ENCODE measurements around the gene PLXND1.

Gene PLXND1

DNA sequence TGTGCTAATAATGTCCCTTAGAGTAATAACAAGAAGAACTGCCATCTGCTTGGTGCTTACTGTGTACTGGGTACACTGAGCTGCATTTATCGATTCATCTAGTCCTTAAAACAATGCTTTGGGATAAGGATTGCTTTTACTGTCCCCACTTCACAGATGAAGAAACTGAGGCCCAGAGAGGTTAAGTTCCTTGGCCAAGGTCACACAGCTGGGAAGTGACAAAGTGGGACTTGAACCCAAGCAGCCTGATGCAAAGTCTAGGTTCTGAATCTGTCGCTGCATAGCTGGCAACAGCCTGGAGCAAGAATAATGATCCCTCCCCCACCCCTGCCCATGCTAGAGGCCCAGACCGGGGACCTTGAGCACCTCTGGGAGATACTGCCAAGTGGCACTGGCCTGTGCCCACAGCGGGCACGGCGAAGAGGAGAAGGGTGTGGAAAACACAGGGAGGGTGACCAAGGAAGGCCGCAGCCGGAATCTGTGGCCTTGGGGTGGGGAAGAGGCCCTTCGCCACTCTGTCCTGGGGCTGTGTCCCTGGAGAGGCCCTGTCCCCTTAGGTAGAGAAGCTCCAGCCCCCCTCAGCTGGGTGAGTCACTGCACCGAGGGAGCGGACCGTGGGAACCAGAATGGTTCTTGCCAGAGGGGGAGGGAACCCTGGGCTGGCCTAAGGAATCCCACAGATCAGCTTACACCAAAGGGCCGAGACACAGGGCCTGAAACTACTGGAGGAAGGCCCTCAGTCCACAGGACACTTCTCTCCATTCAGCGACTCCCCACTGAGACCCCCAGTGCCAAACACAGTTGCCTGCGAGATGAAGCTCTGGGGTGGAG lies 3.5 kb downstream of the PLXND1 start:
- Mint-ChIP-seq H3K4me1 (ENCODE audit: low read depth) (peaks cover 3% of the 10 kb centered on the region), H3K9me3 (ENCODE audit: low read depth) (no peaks in the 10 kb centered on the region), H3K27me3 (peaks cover 13% of the 10 kb centered on the region), H3K36me3 (no peaks in the 10 kb centered on the region), H3K27ac (no peak overlapping the region), H3K4me3 (no peak overlapping the region)

DNA sequence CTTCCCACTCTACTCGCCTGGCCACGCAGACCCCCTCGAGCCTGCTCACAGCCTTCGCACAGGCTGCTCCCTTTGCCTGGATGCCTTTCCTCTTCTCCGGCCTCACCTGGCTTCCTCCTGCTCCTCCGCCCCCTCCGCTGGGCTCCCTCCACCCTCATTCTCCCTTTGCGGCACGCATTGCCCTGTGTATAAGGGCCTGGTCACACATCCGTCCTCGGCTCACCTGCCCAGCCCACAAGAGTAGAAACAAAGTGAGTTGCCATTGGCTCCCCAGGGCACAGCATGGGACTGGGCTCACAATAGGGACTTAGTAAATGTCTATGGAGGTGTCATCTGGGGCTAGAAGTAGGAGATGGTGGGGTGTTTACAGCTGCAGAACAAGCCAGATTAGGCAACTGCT lies 4.2 kb downstream of the PLXND1 start:
- no peaks in the 10 kb centered on the region for H3K36me3 Mint-ChIP-seq
- peak overlapping the region; percentile 64 for H3K27ac Mint-ChIP-seq
- no peaks in the 10 kb centered on the region for H3K9me3 Mint-ChIP-seq (ENCODE audit: low read depth)
- peaks cover 3% of the 10 kb centered on the region for H3K4me1 Mint-ChIP-seq (ENCODE audit: low read depth)
- H3K27me3 Mint-ChIP-seq: peaks cover 13% of the 10 kb centered on the region
- no peak overlapping the region for H3K4me3 Mint-ChIP-seq

DNA sequence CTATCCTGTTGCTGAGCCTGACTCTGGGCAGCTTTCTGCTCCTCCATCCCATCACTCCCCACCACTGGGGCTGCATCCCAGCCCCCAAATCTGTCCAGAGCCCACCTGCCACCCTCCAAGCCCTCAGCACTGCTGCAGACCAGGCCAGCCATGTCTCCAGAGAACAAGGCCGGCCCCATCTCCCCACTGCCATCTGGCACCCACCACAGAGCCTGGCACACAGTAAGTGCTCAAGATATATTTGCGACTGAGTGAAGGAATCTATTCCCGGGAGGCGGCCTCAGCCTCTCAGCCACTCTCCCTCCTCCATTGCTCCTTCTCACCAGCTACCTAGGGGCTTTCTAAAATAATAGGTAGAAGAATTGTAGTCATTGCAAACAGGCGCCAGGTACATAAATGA lies 4.8 kb downstream of the PLXND1 start:
- no peaks in the 10 kb centered on the region for H3K9me3 Mint-ChIP-seq (ENCODE audit: low read depth)
- H3K27ac Mint-ChIP-seq: no peak overlapping the region
- H3K36me3 Mint-ChIP-seq: no peaks in the 10 kb centered on the region
- peaks cover 3% of the 10 kb centered on the region for H3K4me1 Mint-ChIP-seq (ENCODE audit: low read depth)
- H3K4me3 Mint-ChIP-seq: no peak overlapping the region
- H3K27me3 Mint-ChIP-seq: peaks cover 13% of the 10 kb centered on the region

DNA sequence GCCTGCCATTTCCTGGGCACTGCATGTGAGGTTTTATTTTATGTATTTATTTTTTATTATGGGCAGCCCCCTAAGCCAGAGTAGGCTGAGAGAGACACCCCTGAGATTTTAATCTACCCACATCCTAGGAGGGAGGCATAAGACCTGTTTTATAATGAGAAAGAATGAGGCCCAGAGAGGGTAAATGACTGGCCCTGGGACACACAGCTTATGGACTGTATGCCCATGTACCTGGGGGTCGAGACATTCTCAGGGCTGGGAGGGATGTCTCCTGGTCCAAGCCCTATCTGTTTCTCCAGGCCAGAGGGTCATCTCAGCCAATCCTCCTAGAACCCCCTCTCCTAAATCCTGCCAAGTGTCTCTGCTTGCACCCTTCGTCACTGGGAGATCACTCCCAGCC lies 6.1 kb downstream of the PLXND1 start:
- Mint-ChIP-seq H3K4me1 (ENCODE audit: low read depth) (no peaks in the 10 kb centered on the region), H3K27ac (no peak overlapping the region)

DNA sequence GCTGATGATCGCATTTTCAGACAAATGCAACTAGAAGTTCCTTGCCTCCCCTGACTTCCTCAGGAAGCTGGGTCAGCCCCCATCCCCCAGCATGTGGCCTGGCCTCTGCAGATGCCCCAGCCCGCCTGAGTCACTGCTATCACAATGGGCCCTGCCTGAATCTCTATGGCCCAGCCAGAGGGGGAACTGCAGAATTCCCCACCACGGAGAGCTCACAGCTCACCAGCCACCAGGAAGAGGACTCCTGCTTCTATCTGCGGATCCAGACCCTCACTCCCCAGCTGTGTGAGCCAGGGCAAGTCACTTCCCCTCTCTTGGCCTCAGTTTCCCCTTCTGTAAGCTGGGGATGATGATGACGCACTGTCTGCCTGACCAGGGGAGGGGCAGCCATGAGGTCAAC lies 6.9 kb downstream of the PLXND1 start:
- Mint-ChIP-seq H3K36me3 (no peaks in the 10 kb centered on the region), H3K27me3 (peaks cover 9% of the 10 kb centered on the region), H3K4me3 (no peak overlapping the region), H3K27ac (no peak overlapping the region), H3K9me3 (ENCODE audit: low read depth) (no peaks in the 10 kb centered on the region), H3K4me1 (ENCODE audit: low read depth) (peaks cover 3% of the 10 kb centered on the region)

More for the DNA sequence above, 6.1 kb downstream of the PLXND1 start:
- H3K36me3 Mint-ChIP-seq: no peaks in the 10 kb centered on the region
- no peak overlapping the region for H3K4me3 Mint-ChIP-seq
- peaks cover 10% of the 10 kb centered on the region for H3K27me3 Mint-ChIP-seq
- no peaks in the 10 kb centered on the region for H3K9me3 Mint-ChIP-seq (ENCODE audit: low read depth)

DNA sequence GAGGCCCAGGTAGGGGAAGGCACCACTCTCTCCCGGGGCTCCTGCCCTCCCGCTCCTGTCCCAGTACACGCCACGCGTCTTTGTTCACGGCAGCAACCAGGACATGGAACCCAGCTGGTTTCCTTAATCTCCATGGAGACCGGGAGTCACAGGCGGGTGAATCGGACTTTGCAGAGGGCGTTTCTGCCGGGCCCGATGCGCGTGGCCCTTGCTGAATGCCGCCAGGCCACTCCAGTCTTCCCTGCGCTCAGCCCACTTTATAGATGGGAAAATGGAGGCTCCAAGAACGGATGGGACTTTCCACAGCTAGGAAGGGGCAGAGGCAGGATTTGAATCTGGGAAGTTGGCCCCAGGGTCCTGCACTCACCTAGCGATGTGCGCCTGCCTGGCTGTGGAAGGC lies 7.4 kb downstream of the PLXND1 start:
- Mint-ChIP-seq H3K9me3 (ENCODE audit: low read depth) (no peaks in the 10 kb centered on the region), H3K4me3 (no peak overlapping the region), H3K27me3 (peaks cover 5% of the 10 kb centered on the region), H3K36me3 (no peaks in the 10 kb centered on the region), H3K4me1 (ENCODE audit: low read depth) (peaks cover 7% of the 10 kb centered on the region), H3K27ac (no peak overlapping the region)

DNA sequence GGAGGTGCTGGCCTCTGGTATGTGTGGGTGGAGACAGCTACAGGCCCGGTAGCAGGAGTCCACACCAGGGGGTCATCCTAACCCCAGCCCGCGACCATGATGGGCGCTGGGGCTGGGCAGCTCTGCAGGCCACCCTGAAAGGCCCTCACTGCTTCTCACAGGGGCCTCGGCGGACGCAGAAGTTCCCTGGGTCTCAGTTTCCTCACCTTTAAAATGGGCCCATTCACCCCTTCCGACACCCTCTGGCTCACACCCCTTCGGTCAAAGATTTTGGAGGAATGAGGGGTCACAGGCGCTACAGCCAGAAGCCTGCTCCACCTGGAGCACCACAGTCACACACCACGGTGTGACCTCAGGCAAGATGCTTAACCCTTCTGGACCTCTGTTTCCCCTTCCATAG lies 8.0 kb downstream of the PLXND1 start:
- no peak overlapping the region for H3K4me3 Mint-ChIP-seq

DNA sequence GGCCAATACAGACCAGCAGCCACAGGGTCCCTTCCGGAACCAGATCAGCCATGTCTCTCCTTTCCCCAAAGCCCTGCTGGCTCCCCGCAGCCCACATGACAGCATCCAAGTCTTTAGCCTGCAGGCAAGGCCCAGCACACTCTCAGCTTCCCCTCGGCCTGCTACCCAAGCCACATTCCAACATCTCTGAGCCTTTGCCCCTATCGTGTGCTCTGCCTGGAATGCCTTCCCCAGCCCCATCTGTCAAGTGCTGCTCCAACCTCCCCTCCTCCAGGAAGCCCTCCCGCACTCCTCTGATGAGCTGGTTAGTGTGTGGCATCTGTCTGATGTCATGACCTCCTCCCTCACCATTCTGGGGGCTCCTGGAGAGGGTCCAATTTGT lies 8.5 kb downstream of the PLXND1 start:
- H3K27ac Mint-ChIP-seq: no peak overlapping the region
- no peaks in the 10 kb centered on the region for H3K36me3 Mint-ChIP-seq
- H3K27me3 Mint-ChIP-seq: peaks cover 5% of the 10 kb centered on the region
- peaks cover 18% of the 10 kb centered on the region for H3K4me1 Mint-ChIP-seq (ENCODE audit: low read depth)
- no peak overlapping the region for H3K4me3 Mint-ChIP-seq
- H3K9me3 Mint-ChIP-seq (ENCODE audit: low read depth): no peaks in the 10 kb centered on the region

More for the DNA sequence above, 8.0 kb downstream of the PLXND1 start:
- Mint-ChIP-seq H3K4me1 (ENCODE audit: low read depth) (peaks cover 13% of the 10 kb centered on the region), H3K36me3 (no peaks in the 10 kb centered on the region), H3K27ac (no peak overlapping the region), H3K9me3 (ENCODE audit: low read depth) (no peaks in the 10 kb centered on the region), H3K27me3 (peaks cover 5% of the 10 kb centered on the region)

DNA sequence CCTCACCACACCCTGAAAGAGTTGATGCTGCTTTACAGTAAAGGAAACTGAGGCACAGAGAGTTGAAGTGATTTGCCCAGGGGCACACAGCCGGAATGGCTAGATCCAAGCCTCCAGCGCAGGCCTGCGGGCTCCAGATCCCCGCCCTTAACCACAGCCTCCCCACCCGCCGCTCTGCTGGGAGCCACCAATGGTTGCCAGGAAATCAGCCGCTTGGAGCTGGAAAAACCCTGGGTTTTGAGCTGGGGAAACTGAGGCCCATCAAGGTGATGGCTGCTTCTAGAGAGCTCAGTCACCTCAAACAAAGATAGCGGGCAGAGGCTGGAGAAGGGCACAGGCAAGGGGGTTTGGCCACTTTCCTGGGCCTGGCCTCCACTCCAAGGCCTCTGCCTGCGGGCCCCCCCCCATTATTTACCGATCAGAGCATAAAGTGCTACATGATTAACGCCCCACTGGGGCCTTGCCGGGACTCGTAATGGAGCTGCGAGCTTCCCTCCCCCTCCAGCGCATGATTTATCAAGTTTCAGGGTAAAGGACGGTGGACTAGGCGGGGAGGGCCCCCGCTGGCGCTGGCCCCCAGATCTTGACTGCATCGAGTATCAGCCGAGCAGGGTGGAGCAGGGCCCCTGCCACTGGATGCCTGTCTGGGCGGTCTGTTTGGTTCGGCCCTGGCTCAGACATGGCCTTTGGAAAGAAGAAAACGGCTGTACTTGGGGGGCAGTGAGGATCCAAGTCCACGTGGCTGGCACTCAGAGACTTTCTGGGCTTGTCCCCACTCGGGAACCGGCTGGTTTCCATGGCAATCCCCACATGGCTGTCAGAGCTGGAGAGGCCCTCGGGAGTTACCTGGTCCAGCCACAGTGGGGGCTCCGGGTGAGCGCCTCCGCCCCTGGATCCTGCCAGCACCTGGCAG lies 9.1 kb downstream of the PLXND1 start:
- Mint-ChIP-seq H3K4me3 (no peak overlapping the region), H3K36me3 (no peaks in the 10 kb centered on the region), H3K4me1 (ENCODE audit: low read depth) (peaks cover 21% of the 10 kb centered on the region), H3K27ac (no peak overlapping the region), H3K9me3 (ENCODE audit: low read depth) (no peaks in the 10 kb centered on the region), H3K27me3 (peaks cover 4% of the 10 kb centered on the region)

DNA sequence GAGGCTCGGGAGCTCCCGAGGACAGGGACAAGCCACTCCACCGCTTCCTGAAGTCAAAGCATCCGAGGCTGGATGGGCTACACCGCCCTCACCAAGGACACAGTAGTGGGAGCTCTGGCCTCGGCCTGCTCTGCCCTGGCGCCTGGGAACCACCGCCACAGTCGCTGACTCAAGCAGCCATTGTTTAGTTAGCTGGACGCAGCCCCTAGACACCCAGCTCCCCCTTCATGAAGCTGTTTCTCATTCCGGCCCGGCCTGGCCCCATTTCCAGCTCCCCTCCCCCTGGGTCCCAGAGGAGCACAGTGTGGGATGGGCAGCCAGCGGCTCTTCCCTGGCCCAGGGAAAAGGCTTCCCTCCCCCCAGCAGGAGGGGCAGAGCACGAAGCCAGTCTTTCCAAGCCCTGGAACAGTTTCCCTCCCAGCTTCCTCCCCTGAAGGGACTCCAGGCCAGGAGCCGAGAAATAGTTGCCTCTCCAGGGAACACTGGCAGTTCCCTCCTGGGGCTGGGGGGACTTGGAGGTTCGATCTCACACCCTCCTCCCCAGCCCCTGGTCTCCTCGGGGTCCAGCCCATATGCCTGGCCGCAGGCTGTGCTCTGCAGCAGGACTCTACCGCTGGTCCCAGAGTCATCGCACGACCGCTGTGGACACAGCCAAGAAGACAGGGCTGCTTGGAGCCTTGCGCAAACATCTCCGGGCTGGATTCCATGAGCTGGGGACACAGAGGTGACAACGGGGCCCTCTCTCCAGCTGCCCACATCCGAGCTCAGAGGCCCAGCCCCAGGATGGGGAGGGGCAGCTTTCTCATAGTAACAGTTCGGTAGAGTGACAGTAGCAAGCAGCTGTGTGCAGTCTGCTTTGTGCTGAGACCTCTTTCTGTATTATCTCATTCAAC lies 10.0 kb downstream of the PLXND1 start:
- Mint-ChIP-seq H3K27ac (no peak overlapping the region), H3K9me3 (ENCODE audit: low read depth) (no peaks in the 10 kb centered on the region), H3K4me3 (no peak overlapping the region), H3K36me3 (no peaks in the 10 kb centered on the region), H3K27me3 (peaks cover 3% of the 10 kb centered on the region), H3K4me1 (ENCODE audit: low read depth) (peaks cover 21% of the 10 kb centered on the region)

DNA sequence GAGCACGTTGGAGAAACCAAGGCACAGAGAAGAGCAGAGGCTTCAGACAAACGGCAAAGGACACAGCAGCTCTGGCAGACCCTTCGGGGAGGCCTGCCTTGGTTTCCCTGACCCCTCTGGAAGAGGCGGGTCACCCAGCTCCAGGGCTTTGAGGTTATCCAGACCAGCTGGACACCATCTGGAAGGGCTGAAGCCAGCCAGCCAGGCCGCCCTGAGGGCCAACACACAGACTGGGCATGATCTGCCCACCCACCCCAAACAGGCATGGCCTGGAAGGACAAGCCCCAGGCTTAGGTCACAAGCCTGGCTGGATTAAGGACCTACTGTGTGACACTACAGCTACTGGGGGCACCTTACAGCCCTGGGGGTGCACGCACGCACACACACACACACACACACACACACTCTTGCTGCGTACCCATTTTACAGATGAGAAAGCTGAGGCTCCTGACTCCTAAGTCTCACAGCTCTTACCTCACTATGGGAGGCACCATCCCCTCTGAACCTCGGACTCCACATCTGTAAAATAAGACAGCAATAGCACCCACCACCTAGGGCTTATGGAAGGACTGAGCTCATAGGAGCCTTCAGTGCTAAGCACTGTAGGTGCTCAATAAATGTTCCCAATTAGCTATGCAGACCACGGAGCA lies 10.8 kb downstream of the PLXND1 start:
- Mint-ChIP-seq H3K27me3 (peaks cover 3% of the 10 kb centered on the region), H3K4me1 (ENCODE audit: low read depth) (peaks cover 21% of the 10 kb centered on the region), H3K36me3 (no peaks in the 10 kb centered on the region), H3K4me3 (no peak overlapping the region), H3K9me3 (ENCODE audit: low read depth) (no peaks in the 10 kb centered on the region), H3K27ac (no peak overlapping the region)

DNA sequence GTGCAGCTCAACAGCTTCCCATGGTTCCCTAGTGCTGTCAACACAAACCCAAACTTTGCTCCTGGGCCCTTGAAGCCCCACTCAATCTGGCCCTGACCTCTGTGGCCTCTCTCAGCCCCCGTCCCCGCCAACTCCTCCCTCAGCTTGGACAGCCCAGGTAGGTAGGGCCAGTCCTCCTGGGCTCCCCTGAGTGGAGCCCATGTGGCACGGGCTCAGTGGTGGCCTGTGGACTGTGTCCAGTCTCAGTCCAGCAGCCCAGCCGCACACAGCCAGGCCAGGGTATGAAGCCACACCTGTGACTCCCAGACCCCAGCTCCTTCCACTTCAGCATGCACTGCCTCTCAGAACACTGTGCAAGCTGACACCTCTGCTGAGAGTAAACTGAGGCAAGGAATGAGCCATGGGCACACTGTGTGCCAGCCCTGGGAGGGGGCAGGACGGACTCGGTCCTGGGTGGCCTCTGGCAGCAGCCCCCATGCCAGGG lies 11.5 kb downstream of the PLXND1 start:
- no peaks in the 10 kb centered on the region for H3K36me3 Mint-ChIP-seq
- peaks cover 21% of the 10 kb centered on the region for H3K4me1 Mint-ChIP-seq (ENCODE audit: low read depth)
- H3K4me3 Mint-ChIP-seq: no peak overlapping the region
- H3K27ac Mint-ChIP-seq: no peak overlapping the region
- no peaks in the 10 kb centered on the region for H3K9me3 Mint-ChIP-seq (ENCODE audit: low read depth)
- H3K27me3 Mint-ChIP-seq: peaks cover 3% of the 10 kb centered on the region

DNA sequence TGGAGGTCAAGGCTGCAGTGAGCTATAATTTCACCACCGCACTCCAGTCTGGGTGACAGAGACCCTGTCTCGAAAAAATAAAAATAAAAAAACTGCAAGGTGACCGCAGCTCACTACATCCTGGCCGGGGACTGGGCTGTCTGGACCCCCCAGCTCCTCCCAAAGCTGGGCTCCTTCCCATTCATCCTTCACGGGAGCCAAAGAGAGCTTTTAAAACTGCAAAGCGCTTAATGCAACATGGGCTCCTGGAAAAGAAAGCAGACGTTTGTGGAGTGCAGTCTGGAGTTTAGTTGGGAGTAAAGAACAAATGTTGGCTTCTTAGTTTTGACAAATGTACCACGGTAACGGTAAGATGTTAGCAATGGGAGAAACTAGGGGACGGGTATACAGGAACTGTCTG lies 12.1 kb downstream of the PLXND1 start:
- no peaks in the 10 kb centered on the region for H3K36me3 Mint-ChIP-seq
- no peaks in the 10 kb centered on the region for H3K9me3 Mint-ChIP-seq (ENCODE audit: low read depth)
- H3K4me1 Mint-ChIP-seq (ENCODE audit: low read depth): peaks cover 21% of the 10 kb centered on the region
- peak overlapping the region; percentile 76 for H3K4me3 Mint-ChIP-seq
- no peak overlapping the region for H3K27ac Mint-ChIP-seq
- H3K27me3 Mint-ChIP-seq: peaks cover 3% of the 10 kb centered on the region
